Activated T-cell treated with anti-CD3 and anti-CD28 coated beads for 24 hours (primary cell): Measurements from ENCODE around the gene AMPD1.
A peak's percentile ranks its signal among the peaks of the same experiment; 100 is the strongest.

Source experiments
- DNase-seq: peaks from one replicate; pipeline ENCODE4 v3.0.0-alpha.2; 2020; ENCODE audit warnings: low read depth

The AMPD1 gene

DNA sequence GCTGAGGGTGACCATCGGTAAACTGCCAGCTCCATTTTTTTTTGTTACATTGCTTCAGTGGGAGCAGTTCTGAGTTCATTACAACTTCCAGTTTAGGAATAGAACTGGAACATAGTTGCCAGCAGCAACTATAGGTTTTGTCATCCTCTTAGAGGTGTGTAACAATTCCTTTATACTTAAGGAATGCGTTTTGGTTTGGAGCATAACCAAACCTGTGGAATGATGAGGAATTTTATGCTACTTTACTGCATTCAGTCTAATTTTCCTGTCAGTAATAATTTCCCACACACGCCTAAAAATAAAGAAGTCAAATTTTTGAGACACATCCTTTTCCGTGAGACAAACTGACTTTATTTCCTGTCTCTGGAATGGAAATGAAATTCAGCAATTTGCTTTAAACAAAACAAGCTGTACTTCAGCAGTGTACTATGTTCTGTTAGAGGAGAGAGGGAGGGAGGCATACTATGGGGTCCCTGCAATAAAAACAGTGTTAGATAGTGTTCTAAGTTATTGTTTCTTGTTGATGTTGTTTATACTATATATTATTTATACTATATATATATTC, 4.8 kb upstream of the AMPD1 start:
- no peak for DNase-seq

DNA sequence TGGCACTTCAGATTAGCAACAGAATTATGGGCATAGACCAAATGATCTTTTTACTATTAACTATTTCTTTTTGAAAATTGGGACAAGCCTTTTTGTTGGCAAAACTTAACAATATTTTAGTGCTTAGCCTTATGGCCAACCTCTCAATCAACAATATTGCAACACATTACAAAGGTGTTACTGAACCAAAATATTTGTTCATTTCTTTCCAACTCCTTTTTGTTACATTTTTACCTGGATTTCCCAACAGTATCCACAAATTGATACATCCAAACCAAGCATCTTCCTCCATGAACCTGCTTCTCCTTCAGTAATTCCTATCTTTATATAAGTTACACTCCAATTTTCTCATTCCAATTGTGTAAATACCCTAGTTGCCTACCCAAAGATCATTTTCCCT, 1.5 kb upstream of the AMPD1 start:
- no peak for DNase-seq

DNA sequence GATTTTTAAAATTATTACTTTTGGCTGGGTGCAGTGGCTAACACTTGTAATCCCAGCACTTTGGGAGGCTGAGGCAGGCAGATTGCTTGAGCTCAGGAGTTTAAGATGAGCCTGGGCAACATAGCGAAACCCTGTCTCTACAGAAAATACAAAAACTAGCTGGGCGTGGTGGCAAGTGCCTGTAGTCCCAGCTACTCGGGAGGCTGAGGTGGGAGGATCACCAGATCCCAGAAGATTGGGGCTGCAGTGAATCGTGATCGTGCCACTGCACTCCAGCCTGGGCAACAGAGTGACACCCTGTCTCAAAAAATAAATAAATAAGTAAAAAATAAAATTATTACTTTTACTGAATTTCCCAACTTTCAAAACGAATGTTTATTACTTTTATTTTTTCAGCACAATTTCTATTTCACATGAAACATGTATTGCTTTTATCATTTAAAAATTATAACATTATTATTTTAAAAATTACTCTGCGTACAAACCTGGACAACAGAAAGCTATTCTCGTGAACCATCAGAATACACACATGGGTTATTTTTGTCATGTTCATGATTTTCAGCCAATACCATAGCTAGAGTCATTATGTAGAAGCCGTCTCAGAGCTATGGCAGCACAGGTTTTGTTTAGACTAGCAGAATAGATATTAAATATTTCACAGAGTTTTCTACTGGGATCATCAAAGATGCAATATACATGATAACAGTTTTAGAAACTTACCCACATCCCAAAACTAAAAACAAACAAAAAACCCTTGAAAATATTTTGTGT, 621 bp downstream of the AMPD1 start:
- no peak for DNase-seq

DNA sequence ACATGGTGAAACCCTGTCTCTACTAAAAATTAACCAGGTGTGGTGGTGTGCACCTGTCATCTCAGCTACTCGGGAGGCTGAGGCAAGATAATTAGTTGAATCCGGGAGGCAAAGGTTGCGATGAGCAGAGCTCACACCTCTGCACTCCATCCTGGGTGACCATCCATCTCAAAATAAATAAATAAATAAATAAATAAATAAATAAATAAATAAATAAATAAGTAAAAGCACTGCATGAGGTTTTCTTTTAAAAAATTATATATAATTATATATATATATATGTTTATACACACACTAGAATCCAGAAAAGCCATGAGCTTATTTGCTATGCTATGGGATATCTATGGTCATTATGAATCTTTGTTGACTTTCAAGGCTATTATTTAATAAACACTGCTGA, 2.4 kb downstream of the AMPD1 start:
- DNase-seq, result no peak

- DNase-seq, result no peak
These were observed 4.3 kb downstream of the AMPD1 start for GRCh38 chr1:114691061-114691460.

GRCh38 chr1:114690148-114690547, 5.2 kb downstream of the AMPD1 start:
- no peak for DNase-seq

GRCh38 chr1:114688526-114688925, 6.8 kb downstream of the AMPD1 start:
- DNase-seq, result no peak

- DNase-seq, result no peak
These were observed 9.5 kb downstream of the AMPD1 start for GRCh38 chr1:114685851-114686250.

DNA sequence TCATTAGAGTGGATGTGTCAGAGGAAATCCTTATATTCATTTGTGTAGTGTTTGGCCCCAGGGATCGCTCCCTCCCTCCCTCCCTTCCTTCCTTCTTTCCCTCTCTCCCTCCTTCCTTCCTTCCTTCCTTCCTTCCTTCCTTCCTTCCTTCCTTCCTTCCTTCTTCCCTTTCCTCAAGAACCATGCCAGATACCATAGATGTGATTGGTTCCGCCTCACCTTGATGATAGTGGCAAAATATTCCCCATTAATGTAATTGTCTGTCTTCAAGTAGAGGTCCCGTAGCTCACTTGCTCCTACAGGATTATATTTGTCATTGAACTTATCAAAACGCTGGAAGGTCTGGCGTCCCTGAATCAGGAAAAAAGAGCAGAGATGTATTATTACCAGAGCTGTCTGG, 17.7 kb downstream of the AMPD1 start:
- DNase-seq, result no peak

- DNase-seq, result no peak
These were observed 19.2 kb downstream of the AMPD1 start for GRCh38 chr1:114676115-114676514.

- no peak for DNase-seq
These were observed 23.4 kb downstream of the AMPD1 start for GRCh38 chr1:114671939-114672275.

DNA sequence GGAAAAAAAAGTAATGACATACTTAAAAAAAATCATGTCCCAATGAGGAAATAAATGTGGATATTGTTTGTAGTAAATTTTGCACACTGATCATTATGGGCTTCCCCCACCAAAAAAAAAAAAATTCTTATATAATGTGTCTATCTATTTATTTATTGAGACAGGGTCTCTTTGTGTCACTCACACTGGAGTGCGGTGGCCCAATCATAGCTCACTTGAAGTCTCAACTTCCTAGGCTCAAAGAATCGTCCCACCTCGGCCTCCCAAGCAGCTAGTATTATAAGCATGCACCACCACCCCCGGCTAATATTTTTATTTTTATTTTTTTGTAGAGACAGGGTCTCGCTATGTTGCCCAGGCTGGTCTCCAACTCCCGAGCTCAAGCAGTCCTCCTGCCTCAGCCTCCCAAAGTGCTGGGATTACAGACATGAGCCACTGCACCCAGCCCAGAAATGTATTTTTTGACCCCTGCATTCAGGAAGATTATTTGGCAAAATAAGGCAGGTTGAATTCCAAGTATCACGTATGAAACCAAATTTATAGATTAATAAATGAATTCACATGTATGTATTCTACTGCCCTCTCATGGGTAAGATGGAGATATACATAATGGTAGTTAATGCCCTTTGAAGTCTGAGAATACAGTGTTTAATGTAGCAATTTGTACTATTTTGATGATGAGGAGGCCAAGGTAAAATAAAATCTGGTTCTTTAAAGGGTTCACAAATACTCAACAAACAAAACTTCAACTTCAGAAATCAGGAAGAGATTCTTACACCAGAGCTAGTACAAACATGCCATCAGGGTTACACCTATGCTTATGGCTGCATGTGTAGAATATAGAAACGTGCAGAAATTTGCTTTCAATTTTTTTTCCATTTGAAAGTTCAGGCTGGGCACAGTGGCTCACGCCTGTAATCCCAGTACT, 24.1 kb downstream of the AMPD1 start:
- no peak for DNase-seq

DNA sequence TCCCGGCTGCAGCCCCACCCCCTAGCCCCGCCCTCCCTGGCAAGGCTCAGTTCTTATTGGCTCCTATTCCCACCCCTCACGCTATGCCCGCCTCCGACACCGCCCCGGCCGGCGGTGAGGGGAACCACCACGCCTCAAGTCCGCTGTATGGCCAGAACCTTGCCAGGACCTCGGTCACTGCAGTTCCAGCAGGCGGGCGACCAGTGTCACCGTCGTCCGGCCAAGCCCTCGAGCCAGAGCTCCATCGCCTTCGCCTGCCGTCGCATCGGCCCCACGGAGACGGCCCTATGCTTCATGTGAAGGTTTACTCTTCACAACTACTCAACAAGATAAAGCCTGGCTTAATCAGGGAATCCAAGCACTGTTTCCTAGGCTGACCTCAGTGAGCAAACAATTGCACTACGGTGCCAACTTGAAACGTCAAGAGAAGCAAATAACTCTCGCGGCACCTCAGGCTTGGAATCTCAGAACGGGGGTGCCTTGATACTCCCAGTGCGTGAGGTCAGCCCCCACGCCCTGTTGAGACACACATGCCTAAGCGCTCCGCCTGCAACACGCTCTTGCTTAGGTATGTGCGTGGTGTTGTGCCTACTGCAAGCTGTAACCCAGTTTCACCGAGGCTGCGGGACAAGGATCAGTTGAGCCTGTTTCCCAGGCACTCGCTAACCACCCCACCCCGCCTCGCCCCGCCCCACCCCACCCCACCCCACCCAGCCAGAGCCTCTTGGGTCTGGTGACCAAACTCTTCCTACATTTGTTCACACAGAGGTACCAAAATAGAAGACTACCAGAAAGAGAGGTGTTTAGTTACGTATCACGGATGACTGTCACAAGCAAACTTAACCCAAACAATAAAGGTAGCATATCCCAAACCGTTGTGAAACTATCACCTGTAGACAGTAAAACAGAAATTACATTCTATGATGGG, 25.0 kb downstream of the AMPD1 start:
- peak; percentile 82 for DNase-seq

DNA sequence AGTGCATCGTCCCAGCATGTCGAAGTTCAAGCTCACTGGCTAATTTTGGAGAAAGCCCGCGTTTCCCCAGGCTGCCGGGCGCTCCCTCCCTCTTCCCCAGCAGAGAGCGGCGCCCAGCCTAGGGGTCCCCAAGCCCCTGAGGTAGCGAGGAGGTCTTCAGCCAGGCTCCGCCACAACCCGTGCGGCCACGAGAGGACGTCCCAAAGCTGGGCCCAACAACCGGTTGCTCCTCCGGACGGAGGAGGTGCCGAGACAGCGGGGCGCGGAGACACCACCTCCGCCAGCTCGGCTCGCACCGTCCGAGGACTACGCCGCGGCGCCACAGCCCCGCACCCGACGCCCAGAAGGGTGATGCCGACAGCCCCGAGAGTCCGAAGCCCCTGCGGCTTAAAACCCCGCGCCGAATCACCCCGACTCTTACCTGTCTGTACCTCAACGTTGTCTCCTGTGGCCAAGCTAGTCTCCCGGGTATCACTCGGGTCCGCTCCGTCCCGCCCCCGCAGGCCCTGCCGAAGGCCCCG, 25.7 kb downstream of the AMPD1 start, which contains the start of gene DENND2C:
Gene DENND2C, minus strand, starts transcription at position 488 of the 521 bp plus-strand sequence. CDS start 44,065 bp downstream, outside the sequence.
- DNase-seq, result no peak

DNA sequence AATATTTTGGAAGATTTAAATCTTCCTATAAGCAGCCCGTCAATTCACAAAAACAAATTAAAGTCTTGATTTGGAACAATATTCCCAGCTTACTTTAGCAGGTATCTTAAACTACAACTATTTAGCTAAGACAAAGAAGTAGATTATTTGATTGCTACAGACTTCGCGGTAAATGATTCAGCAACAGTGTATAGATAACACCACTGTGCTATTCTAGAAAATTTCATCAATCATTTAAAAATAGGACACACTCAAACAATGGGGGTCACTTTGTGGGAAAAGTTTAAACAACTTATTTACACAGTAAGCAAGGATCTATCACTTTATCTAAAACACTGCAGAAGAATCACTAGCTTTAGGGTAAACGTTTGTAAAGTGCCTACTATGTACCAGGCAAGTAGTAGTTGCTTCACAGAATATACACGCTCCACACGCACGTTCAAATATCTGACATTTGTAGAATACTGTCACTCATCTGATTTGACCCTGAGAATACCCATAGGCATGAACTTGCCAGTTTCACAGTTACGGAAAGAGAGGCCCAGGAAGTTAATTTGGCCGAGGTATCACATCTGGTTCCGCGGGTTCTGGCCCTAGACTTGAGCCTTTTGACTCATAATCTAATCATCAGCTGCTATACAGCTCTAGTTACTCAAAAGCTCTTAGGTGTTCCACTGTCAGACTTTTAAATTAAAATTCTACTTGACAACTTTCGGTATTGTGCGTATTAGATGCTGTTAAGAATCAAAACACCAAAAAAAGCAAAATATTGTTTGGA, 26.4 kb downstream of the AMPD1 start:
- no peak for DNase-seq

DNA sequence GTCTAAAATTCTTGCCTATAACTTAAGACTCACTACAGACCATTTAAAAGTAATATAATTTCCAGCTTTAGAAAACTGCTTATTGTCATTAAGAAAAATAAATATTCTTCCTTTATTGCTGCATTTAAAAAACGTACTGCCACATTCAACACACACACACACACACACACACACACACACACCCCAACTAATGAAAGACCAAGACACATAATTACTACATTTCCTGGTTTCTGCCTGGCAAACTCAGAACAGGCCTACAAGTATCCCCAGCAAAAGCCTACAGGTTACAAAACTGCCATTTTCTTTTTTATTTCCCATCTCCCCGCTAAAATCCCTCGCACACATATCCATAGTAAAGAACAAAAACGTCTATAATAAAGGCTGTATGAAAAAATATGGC, 27.0 kb downstream of the AMPD1 start:
- no peak for DNase-seq

DNA sequence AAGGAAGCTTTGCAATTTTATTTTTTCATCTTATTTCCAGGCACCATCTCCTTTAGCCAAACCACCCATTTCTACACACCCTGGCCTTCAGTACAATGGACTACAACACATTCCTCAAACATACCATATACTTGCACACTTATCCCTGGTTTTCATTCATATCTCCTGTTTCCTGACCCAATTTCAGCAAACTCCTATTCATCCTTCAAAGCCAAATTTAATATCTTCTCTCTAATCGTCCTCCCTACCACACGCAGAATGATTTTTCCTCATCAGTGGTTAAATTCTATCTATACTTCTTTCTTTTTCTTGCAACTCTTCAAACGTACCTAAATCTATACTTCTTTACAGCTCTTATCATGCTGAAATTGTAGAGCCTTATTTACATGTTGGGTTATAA, 28.4 kb downstream of the AMPD1 start:
- DNase-seq, result no peak

DNA sequence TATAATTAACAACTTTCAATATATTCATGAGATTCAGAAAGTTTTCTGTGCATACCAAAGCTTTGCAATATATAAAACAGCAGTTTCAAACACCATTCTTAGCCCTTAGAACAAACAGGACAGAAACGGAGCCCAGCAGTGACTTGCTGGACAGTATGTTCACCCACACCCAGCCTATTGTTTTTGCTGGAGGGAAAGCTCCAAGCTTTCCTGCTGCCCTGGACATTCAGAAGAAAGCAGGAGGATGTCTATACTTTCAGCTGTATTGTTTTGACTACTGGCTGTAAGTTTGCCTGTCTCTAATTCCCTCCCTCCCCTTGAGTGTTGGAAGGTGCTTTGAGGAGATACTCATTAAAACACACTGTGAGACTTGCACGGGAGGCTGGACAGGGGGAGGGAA, 35.1 kb downstream of the AMPD1 start:
- DNase-seq, result no peak

GRCh38 chr1:114651893-114652292, 43.5 kb downstream of the AMPD1 start:
- no peak for DNase-seq

DNA sequence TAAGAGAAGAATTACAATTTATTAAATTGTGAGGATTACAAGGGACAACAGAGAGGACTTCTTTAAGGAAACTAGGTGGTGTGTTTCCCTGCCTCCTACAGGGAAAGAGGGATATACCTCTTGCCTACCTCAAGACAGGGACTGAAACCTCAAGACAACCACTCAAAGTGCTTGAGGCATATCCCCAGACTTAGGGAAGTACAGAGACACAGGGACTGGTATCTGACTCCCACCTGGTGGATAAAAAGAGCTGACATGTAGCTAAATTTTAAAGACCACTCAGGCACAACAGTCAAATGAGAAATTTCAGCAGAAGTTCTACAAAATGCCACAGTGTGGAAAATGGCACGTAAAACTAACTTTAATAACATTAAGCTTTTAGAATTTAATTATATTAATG, 46.8 kb downstream of the AMPD1 start:
- DNase-seq, result no peak

GRCh38 chr1:114641377-114641776, 54.0 kb downstream of the AMPD1 start:
- DNase-seq, result no peak
